Activated naive CD4-positive, alpha-beta T cell treated with anti-CD3 and anti-CD28 coated beads, Interleukin-2, amount 50 U/mL, for 16 hours (primary cell): ENCODE data around the gene KCTD4.

Experiments used
- DNase-seq: peaks from one replicate; pipeline ENCODE4 v3.0.0-alpha.2; 2020

Gene KCTD4

GRCh38 chr13:45168555-45168930 is 32.3 kb downstream of the KCTD4 start:
- no peak for DNase-seq

DNA sequence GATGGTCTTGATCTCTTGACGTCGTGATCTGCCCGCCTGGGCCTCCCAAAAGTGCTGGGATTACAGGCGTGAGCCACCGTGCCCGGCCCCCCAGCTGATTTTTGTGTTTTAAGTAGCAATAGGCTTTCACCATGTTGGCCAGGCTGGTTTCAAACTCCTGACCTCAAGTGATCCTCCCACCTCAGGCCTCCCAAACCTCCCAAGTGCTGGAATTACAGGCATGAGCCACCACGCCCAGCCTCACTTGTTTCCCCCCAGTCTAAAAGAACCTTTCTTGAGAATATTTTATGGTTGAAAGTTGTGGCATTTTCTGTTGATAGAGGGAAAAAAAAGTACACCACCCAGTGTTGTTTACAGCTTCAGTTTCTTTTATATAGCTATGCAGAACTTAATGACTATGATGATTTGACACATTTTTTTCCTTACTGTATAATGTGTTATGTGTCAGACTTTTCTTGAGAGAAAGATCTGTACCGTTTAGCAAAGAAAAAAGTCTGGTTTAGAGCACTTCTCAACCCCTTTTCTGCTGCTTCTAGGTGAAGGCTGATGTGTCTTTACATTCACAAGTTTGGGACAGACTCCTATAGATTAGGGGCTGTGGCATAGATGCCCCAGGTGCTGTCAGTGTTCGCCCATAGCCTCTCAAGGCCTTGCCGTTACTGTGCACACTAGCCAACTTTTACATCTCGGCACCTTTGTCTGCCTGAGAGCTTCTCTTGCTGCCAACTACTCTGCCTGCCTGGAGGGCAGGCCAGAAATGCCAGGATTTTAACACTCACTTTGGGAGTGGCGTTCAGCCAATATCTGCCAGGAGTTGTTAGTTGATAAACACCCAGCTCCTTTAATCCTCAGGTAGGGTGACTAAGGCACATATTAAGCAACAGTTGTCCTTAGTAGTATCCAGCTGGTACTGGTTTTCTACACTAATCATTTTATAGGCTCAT is 33.0 kb downstream of the KCTD4 start:
- no peak for DNase-seq

- no peak for DNase-seq
Observed at GRCh38 chr13:45166858-45167257, 34.0 kb downstream of the KCTD4 start.

- DNase-seq: no peak
Observed at GRCh38 chr13:45162821-45163220, 38.0 kb downstream of the KCTD4 start.

DNA sequence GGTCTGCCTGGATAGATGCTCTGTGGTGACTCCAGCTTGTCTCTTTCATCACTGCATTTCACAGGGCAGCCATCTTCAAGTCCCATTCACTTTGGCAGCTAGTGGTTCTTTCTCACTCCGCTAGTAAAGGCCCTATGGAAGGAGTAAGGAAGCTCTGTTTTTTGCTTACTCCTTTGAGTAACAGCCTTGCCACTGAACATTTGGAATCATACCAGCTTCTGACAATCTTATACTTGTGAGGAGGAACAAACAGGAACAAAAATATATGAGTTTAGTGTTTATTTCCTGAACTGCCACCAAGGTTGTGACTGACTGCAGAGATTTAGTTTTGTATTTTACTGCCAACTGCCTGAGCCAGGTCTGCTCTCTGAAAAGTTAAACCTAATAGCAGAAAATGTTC is 38.7 kb downstream of the KCTD4 start:
- no peak for DNase-seq

DNA sequence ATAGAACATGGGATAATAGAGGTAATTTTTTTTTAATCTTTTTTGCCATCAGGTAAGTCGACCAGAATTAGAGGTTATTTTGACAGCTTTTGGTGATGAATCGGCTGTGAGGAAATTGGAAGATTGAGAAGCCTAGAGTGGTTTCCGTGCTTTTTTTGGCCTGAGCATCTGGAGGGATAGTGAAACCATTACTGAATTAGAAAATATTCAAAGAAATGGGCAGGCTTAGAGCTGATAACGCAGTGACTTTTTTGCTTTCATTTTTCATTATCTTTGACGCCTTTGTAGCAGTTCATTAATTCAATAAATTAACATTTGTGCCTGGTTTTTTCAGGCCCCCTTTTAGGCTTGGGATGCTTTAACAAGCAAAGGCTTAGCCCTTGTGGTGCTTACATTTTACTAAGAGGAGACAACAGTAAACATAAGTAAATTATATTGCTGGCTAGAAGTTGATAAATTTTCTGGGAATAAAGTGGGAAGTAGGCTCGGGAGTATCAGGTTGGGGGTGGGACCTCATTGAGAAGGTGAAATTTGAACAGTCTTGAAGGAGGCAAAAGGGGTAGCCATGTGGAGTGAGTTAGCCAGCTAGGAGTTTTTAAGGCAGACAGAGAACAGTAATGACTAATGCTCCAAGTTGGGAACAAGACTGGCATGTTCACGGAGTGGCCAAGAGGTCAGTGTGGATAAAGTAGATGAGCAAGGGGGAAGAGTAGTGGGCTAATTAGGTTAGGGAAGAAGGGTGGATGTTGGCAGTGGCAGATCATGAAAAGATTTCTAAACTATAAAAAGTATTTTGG is 44.1 kb downstream of the KCTD4 start:
- DNase-seq: no peak

- DNase-seq: no peak
Observed at GRCh38 chr13:45149964-45150363, 50.9 kb downstream of the KCTD4 start.

GRCh38 chr13:45143346-45143751 is 57.5 kb downstream of the KCTD4 start:
- no peak for DNase-seq
